ENCODE data around the gene CTIF. TPM values are rescaled to one million over a fixed set of nuclear protein-coding genes. Genes with fewer than 3 reads are reported as not detected.

The CTIF gene
- polyA plus RNA-seq, 2 donors = 11.8 to 22.7 TPM

DNA sequence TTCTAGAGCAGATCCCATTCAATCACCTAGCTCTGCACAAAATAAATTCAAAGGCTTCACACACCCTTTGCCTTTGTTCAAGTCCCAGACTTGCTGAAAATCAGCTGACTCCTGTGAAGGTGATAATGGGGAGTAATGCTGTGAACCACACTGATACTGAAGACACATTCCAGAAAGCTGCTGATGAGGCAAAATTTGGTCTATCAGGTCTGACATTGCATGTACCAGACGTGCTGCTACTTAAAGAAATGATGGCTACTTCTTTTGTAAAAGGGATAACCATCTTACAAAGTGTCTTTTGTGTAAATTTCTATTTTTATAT, 7.8 kb upstream of the CTIF start:
- Histone ChIP-seq H3K27ac (ENCODE audit: low read depth in 2 of 2, low read length in 1 of 2) (no peak overlapping the region), H3K4me3 (ENCODE audit: low read depth in 1 of 2, low read length in 2 of 2) (no peak overlapping the region), H3K36me3 (ENCODE audit: control insufficient read depth in 2 of 2, insufficient read depth in 2 of 2, low read length in 1 of 2) (no peaks in the 10 kb centered on the region), H3K9me3 (ENCODE audit: control insufficient read depth in 2 of 2, insufficient read depth in 1 of 2, low read depth in 1 of 2, low read length in 1 of 2) (no peaks in the 10 kb centered on the region), H3K27me3 (ENCODE audit: control insufficient read depth in 1 of 2, insufficient read depth in 2 of 2, low read length in 2 of 2) (no peaks in the 10 kb centered on the region), H3K4me1 (ENCODE audit: control insufficient read depth in 2 of 2, insufficient read depth in 2 of 2, low read length in 1 of 2) (peaks cover 4% of the 10 kb centered on the region in 2 donors)
- WGBS, 2 donors = 82% methylated on average over 1 of the region's 1 CpG

GRCh38 chr18:48531908-48532307, 6.9 kb upstream of the CTIF start:
- H3K36me3 ChIP-seq (ENCODE audit: control insufficient read depth in 2 of 2, insufficient read depth in 2 of 2, low read length in 1 of 2) = no peaks in the 10 kb centered on the region
- no peak overlapping the region for H3K4me3 ChIP-seq (ENCODE audit: low read depth in 1 of 2, low read length in 2 of 2)
- peaks cover 4% of the 10 kb centered on the region in 2 donors for H3K4me1 ChIP-seq (ENCODE audit: control insufficient read depth in 2 of 2, insufficient read depth in 2 of 2, low read length in 1 of 2)
- 71 to 73% methylated on average over 3 of the region's 3 CpGs for WGBS, 2 donors
- H3K9me3 ChIP-seq (ENCODE audit: control insufficient read depth in 2 of 2, insufficient read depth in 1 of 2, low read depth in 1 of 2, low read length in 1 of 2) = no peaks in the 10 kb centered on the region
- no peak overlapping the region for H3K27ac ChIP-seq (ENCODE audit: low read depth in 2 of 2, low read length in 1 of 2)
- no peaks in the 10 kb centered on the region for H3K27me3 ChIP-seq (ENCODE audit: control insufficient read depth in 1 of 2, insufficient read depth in 2 of 2, low read length in 2 of 2)

GRCh38 chr18:48533340-48534070, 5.3 kb upstream of the CTIF start:
- 77 to 79% methylated on average over 6 of the region's 6 CpGs for WGBS, 2 donors
- no peaks in the 10 kb centered on the region for H3K9me3 ChIP-seq (ENCODE audit: control insufficient read depth in 2 of 2, insufficient read depth in 1 of 2, low read depth in 1 of 2, low read length in 1 of 2)
- H3K4me1 ChIP-seq (ENCODE audit: control insufficient read depth in 2 of 2, insufficient read depth in 2 of 2, low read length in 1 of 2) = peaks cover 4% of the 10 kb centered on the region in 2 donors
- no peak overlapping the region for H3K27ac ChIP-seq (ENCODE audit: low read depth in 2 of 2, low read length in 1 of 2)
- H3K4me3 ChIP-seq (ENCODE audit: low read depth in 1 of 2, low read length in 2 of 2) = no peak overlapping the region
- H3K27me3 ChIP-seq (ENCODE audit: control insufficient read depth in 1 of 2, insufficient read depth in 2 of 2, low read length in 2 of 2) = no peaks in the 10 kb centered on the region
- no peaks in the 10 kb centered on the region for H3K36me3 ChIP-seq (ENCODE audit: control insufficient read depth in 2 of 2, insufficient read depth in 2 of 2, low read length in 1 of 2)

- no peaks in the 10 kb centered on the region for H3K36me3 ChIP-seq (ENCODE audit: control insufficient read depth in 2 of 2, insufficient read depth in 2 of 2, low read length in 1 of 2)
- no peaks in the 10 kb centered on the region for H3K9me3 ChIP-seq (ENCODE audit: control insufficient read depth in 2 of 2, insufficient read depth in 1 of 2, low read depth in 1 of 2, low read length in 1 of 2)
- H3K27ac ChIP-seq (ENCODE audit: low read depth in 2 of 2, low read length in 1 of 2) = no peak overlapping the region
- peaks cover 4% of the 10 kb centered on the region in 2 donors for H3K4me1 ChIP-seq (ENCODE audit: control insufficient read depth in 2 of 2, insufficient read depth in 2 of 2, low read length in 1 of 2)
- WGBS, 2 donors = 74 to 77% methylated on average over 3 of the region's 3 CpGs
- H3K27me3 ChIP-seq (ENCODE audit: control insufficient read depth in 1 of 2, insufficient read depth in 2 of 2, low read length in 2 of 2) = no peaks in the 10 kb centered on the region
- no peak overlapping the region for H3K4me3 ChIP-seq (ENCODE audit: low read depth in 1 of 2, low read length in 2 of 2)
Observed at GRCh38 chr18:48534364-48534763, 4.5 kb upstream of the CTIF start.

GRCh38 chr18:48535956-48536355, 2.9 kb upstream of the CTIF start:
- 81% methylated on average over 2 of the region's 2 CpGs for WGBS, 2 donors
- H3K9me3 ChIP-seq (ENCODE audit: control insufficient read depth in 2 of 2, insufficient read depth in 1 of 2, low read depth in 1 of 2, low read length in 1 of 2) = no peaks in the 10 kb centered on the region
- H3K4me3 ChIP-seq (ENCODE audit: low read depth in 1 of 2, low read length in 2 of 2) = no peak overlapping the region
- peaks cover 0 to 4% of the 10 kb centered on the region in 2 donors for H3K4me1 ChIP-seq (ENCODE audit: control insufficient read depth in 2 of 2, insufficient read depth in 2 of 2, low read length in 1 of 2)
- no peaks in the 10 kb centered on the region for H3K36me3 ChIP-seq (ENCODE audit: control insufficient read depth in 2 of 2, insufficient read depth in 2 of 2, low read length in 1 of 2)
- H3K27ac ChIP-seq (ENCODE audit: low read depth in 2 of 2, low read length in 1 of 2) = no peak overlapping the region
- no peaks in the 10 kb centered on the region for H3K27me3 ChIP-seq (ENCODE audit: control insufficient read depth in 1 of 2, insufficient read depth in 2 of 2, low read length in 2 of 2)

- H3K9me3 ChIP-seq (ENCODE audit: control insufficient read depth in 2 of 2, insufficient read depth in 1 of 2, low read depth in 1 of 2, low read length in 1 of 2) = no peaks in the 10 kb centered on the region
- 88 to 90% methylated on average over 6 of the region's 6 CpGs for WGBS, 2 donors
Observed at GRCh38 chr18:48536516-48536915, 2.3 kb upstream of the CTIF start.

DNA sequence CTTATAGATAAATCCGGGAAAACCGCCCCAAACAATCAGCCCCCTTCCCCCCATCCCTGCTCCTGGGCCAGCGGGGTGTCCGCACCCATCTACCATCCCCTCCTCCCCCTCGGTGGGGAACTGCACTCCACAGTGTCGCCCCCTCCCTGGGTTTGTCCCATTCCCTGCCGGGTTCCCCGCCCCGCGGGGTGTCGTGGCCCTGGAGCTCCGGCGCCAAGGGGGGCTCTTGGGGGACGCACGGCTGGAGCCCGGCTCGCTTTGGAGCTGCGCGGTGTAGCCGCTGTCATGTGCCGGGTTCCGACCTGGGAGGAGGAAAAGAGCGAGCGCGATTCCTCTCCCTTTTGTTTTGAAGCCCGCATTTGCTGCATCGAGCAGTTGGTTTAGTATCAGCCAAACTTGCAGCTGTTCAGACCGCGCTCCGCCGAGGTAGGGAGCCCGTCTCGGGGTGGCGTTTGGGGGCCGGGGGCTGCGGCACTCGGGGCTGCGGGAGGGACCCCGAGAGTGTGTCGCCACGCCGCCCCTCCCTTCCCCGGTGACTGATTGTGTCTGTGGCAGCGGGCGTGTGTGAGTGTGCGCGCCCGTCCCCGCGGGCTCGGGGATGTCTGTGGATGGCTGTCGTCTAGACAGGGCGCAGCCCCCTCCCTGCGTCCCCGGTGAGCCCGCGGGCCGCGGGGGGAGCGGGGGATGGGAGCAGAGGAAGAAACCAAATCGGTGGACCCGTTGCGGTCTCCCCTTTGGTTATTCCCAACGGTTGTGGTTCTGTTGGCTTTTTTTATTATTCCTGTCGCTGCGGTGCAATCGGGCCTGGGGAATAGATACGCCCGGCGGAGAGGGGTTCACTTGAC, 797 bp downstream of the CTIF start:
- Histone ChIP-seq H3K27me3 (ENCODE audit: control insufficient read depth in 1 of 2, insufficient read depth in 2 of 2, low read length in 2 of 2) (no peaks in the 10 kb centered on the region), H3K4me1 (ENCODE audit: control insufficient read depth in 2 of 2, insufficient read depth in 2 of 2, low read length in 1 of 2) (peaks cover 0 to 2% of the 10 kb centered on the region in 2 donors), H3K27ac (ENCODE audit: low read depth in 2 of 2, low read length in 1 of 2) (peak overlapping the region; percentile 94)

More at GRCh38 chr18:48536516-48536915, 2.3 kb upstream of the CTIF start:
- Histone ChIP-seq H3K4me1 (ENCODE audit: control insufficient read depth in 2 of 2, insufficient read depth in 2 of 2, low read length in 1 of 2) (peaks cover 0 to 6% of the 10 kb centered on the region in 2 donors), H3K27me3 (ENCODE audit: control insufficient read depth in 1 of 2, insufficient read depth in 2 of 2, low read length in 2 of 2) (no peaks in the 10 kb centered on the region), H3K27ac (ENCODE audit: low read depth in 2 of 2, low read length in 1 of 2) (no peak overlapping the region), H3K36me3 (ENCODE audit: control insufficient read depth in 2 of 2, insufficient read depth in 2 of 2, low read length in 1 of 2) (no peaks in the 10 kb centered on the region), H3K4me3 (ENCODE audit: low read depth in 1 of 2, low read length in 2 of 2) (no peak overlapping the region)

GRCh38 chr18:48540251-48541025, 1.6 kb downstream of the CTIF start:
- H3K27me3 ChIP-seq (ENCODE audit: control insufficient read depth in 1 of 2, insufficient read depth in 2 of 2, low read length in 2 of 2) = no peaks in the 10 kb centered on the region
- peak overlapping the region; percentile 94 for H3K27ac ChIP-seq (ENCODE audit: low read depth in 2 of 2, low read length in 1 of 2)
- 0 to 1% methylated on average over 79 to 86 of the region's 86 CpGs for WGBS, 2 donors
- H3K4me1 ChIP-seq (ENCODE audit: control insufficient read depth in 2 of 2, insufficient read depth in 2 of 2, low read length in 1 of 2) = peaks cover 5% of the 10 kb centered on the region in 2 donors
- no peaks in the 10 kb centered on the region for H3K9me3 ChIP-seq (ENCODE audit: control insufficient read depth in 2 of 2, insufficient read depth in 1 of 2, low read depth in 1 of 2, low read length in 1 of 2)
- peak overlapping the region; percentile 71 to 72 for H3K4me3 ChIP-seq (ENCODE audit: low read depth in 1 of 2, low read length in 2 of 2)
- H3K36me3 ChIP-seq (ENCODE audit: control insufficient read depth in 2 of 2, insufficient read depth in 2 of 2, low read length in 1 of 2) = no peaks in the 10 kb centered on the region

More for the DNA sequence above, 797 bp downstream of the CTIF start:
- no peaks in the 10 kb centered on the region for H3K36me3 ChIP-seq (ENCODE audit: control insufficient read depth in 2 of 2, insufficient read depth in 2 of 2, low read length in 1 of 2)
- 0 to 1% methylated on average over 68 to 70 of the region's 70 CpGs for WGBS, 2 donors
- no peaks in the 10 kb centered on the region for H3K9me3 ChIP-seq (ENCODE audit: control insufficient read depth in 2 of 2, insufficient read depth in 1 of 2, low read depth in 1 of 2, low read length in 1 of 2)
- peak overlapping the region; percentile 71 to 72 for H3K4me3 ChIP-seq (ENCODE audit: low read depth in 1 of 2, low read length in 2 of 2)

GRCh38 chr18:48541026-48541746, 2.4 kb downstream of the CTIF start:
- Histone ChIP-seq H3K36me3 (ENCODE audit: control insufficient read depth in 2 of 2, insufficient read depth in 2 of 2, low read length in 1 of 2) (no peaks in the 10 kb centered on the region), H3K27ac (ENCODE audit: low read depth in 2 of 2, low read length in 1 of 2) (peak overlapping the region; percentile 94), H3K4me3 (ENCODE audit: low read depth in 1 of 2, low read length in 2 of 2) (peak overlapping the region; percentile 71 to 72), H3K9me3 (ENCODE audit: control insufficient read depth in 2 of 2, insufficient read depth in 1 of 2, low read depth in 1 of 2, low read length in 1 of 2) (no peaks in the 10 kb centered on the region), H3K4me1 (ENCODE audit: control insufficient read depth in 2 of 2, insufficient read depth in 2 of 2, low read length in 1 of 2) (peaks cover 10 to 11% of the 10 kb centered on the region in 2 donors), H3K27me3 (ENCODE audit: control insufficient read depth in 1 of 2, insufficient read depth in 2 of 2, low read length in 2 of 2) (no peaks in the 10 kb centered on the region)
- 2% methylated on average over 62 of the region's 62 CpGs for WGBS, 2 donors
